B cell (primary cell): ENCODE data around the gene LHX4. TPM values are rescaled to one million over a fixed set of nuclear protein-coding genes. Genes with fewer than 3 reads are reported as not detected.

ENCODE experiments used
- ATAC-seq: fragments of 200-7000 bp; cut with Tn5 transposase; one replicate; pipeline ENCODE4 v1.10.0; 2021; ENCODE audit warnings: low read depth, mild to moderate bottlenecking, moderate number of reproducible peaks, moderate library complexity
- CTCF ChIA-PET: fragments of 350-600 bp; sonication (Branson Sonifier 250); formaldehyde crosslinking; loops from one replicate; lab custom pipeline; 2021; ENCODE audit warnings: antibody characterized with exemption, inconsistent platforms; lab: Charles Lee
- POLR2A ChIA-PET: fragments of 350-600 bp; sonication (Branson Sonifier 250); formaldehyde crosslinking; loops from one replicate; lab custom pipeline; 2021; ENCODE audit warnings: antibody characterized with exemption; lab: Charles Lee
- DNase-seq: peaks from one replicate; pipeline ENCODE4 v3.0.0; 2013
- H2AFZ ChIP-seq: 2 replicates; pipeline ENCODE4 v1.6.1; 2012; ENCODE audit warnings: mild to moderate bottlenecking, low read depth, low read length; ENCODE audit not compliant: insufficient read depth, poor library complexity, severe bottlenecking
- H3K27ac ChIP-seq, 2 donors: 1 replicate in 1 of 2; 2 replicates in 1 of 2; pipeline ENCODE4 v1.5.1; 2012 to 2013; ENCODE audit warnings: low read length in 2 of 2, mild to moderate bottlenecking in 2 of 2, moderate library complexity in 1 of 2
- H3K27me3 ChIP-seq, 4 experiments: fragments of 200-600 bp in 1 of 4; sonication (generic) in 1 of 4; replicated peaks in 1 of 4; 1 replicate in 2 of 4; 2 replicates in 2 of 4; pipeline versions ENCODE4 v1.6.1 to v1.7.0; 2013 to 2016; ENCODE audit warnings: low read length in 3 of 4, mild to moderate bottlenecking in 2 of 4, mixed read lengths in 1 of 4, moderate library complexity in 1 of 4; ENCODE audit not compliant: insufficient read depth in 4 of 4, control insufficient read depth in 3 of 4; ENCODE audit errors: control extremely low read depth in 1 of 4
- H3K36me3 ChIP-seq, 2 experiments: replicated peaks in 1 of 2; 1 replicate in 1 of 2; 2 replicates in 1 of 2; pipeline versions ENCODE4 v1.6.1 to v1.7.1; 2013; ENCODE audit warnings: low read length in 1 of 2; ENCODE audit not compliant: insufficient read depth in 2 of 2, control insufficient read depth in 1 of 2; ENCODE audit errors: control extremely low read depth in 1 of 2, extremely low read depth in 1 of 2
- H3K4me1 ChIP-seq, 2 donors: fragments of 200-600 bp in 1 of 2; sonication (generic) in 1 of 2; 1 replicate in 1 of 2; 2 replicates in 1 of 2; pipeline versions ENCODE4 v1.5.1 to v1.6.1; 2013 to 2017; ENCODE audit warnings: low read length in 2 of 2; ENCODE audit not compliant: control insufficient read depth in 2 of 2, insufficient read depth in 2 of 2
- H3K4me2 ChIP-seq: replicated peaks from 2 replicates; pipeline ENCODE3; 2012; ENCODE audit warnings: mild to moderate bottlenecking, low read depth, low read length; ENCODE audit not compliant: poor library complexity, severe bottlenecking
- H3K4me3 ChIP-seq, 5 experiments: fragments of 200-600 bp in 1 of 5; sonication (generic) in 1 of 5; 1 replicate in 3 of 5; 2 replicates in 2 of 5; pipeline versions ENCODE4 v1.5.1 to v1.7.0; 2011 to 2016; ENCODE audit warnings: low read length in 4 of 5, mild to moderate bottlenecking in 4 of 5, low read depth in 2 of 5, control low read depth in 1 of 5, moderate library complexity in 1 of 5; ENCODE audit not compliant: insufficient read depth in 1 of 5; ENCODE audit errors: control extremely low read depth in 1 of 5, extremely low read depth in 1 of 5
- H3K79me2 ChIP-seq: fragments of 200-600 bp; sonication (generic); one replicate; pipeline ENCODE4 v1.6.0; 2016; ENCODE audit warnings: low read length; ENCODE audit not compliant: control insufficient read depth, insufficient read depth
- H3K9ac ChIP-seq: fragments of 200-600 bp; sonication (generic); 2 replicates; pipeline ENCODE4 v1.6.1; 2017; ENCODE audit warnings: mild to moderate bottlenecking, low read length, moderate library complexity
- H3K9me3 ChIP-seq, 3 donors: one replicate each; pipeline versions ENCODE4 v1.6.1 to v1.7.1; 2013; ENCODE audit warnings: low read length in 2 of 3; ENCODE audit not compliant: control insufficient read depth in 2 of 3, insufficient read depth in 1 of 3; ENCODE audit errors: control extremely low read depth in 1 of 3
- H4K20me1 ChIP-seq: 2 replicates; pipeline ENCODE4 v1.6.0; 2012; ENCODE audit warnings: mild to moderate bottlenecking, low read length; ENCODE audit not compliant: insufficient read depth, control insufficient read depth, poor library complexity, severe bottlenecking
- H3K27ac Mint-ChIP-seq: one replicate; pipeline ENCODE4 v1.8.0; 2021; ENCODE audit warnings: mixed read lengths
- H3K27me3 Mint-ChIP-seq: one replicate; pipeline ENCODE4 v1.8.0; 2021; ENCODE audit warnings: mixed read lengths
- H3K4me1 Mint-ChIP-seq: one replicate; pipeline ENCODE4 v1.8.0; 2021; ENCODE audit warnings: mixed read lengths
- H3K4me3 Mint-ChIP-seq: one replicate; pipeline ENCODE4 v1.8.0; 2021; ENCODE audit warnings: mixed read lengths
- H3K9me3 Mint-ChIP-seq: one replicate; pipeline ENCODE4 v1.8.0; 2022; ENCODE audit warnings: mixed read lengths; ENCODE audit not compliant: insufficient read depth
- CTCF ChIP-seq: fragments of 200-600 bp; IDR thresholded peaks from one replicate; pipeline ENCODE4 v1.8.0; 2022; ENCODE audit warnings: antibody characterized with exemption, mild to moderate bottlenecking
- EZH2 ChIP-seq: IDR thresholded peaks from 2 replicates; pipeline ENCODE4 v1.6.1; 2012; ENCODE audit warnings: borderline replicate concordance, low read depth, mild to moderate bottlenecking, moderate library complexity, low read length; ENCODE audit not compliant: insufficient read depth, poor library complexity, severe bottlenecking
- WGBS: methylation state at CpG from one replicate; pipeline ENCODE4 v1.1.5; 2013; ENCODE audit warnings: missing lambda C conversion rate; ENCODE audit not compliant: insufficient coverage; 5-methylcytosine and 5-hydroxymethylcytosine counted together
- intact Hi-C: fragments of 100-400 bp; cut with micrococcal nuclease; formaldehyde crosslinking; loops from one replicate; pipeline ENCODE4 v1.10.0; 2022
- polyA plus RNA-seq: library from polyadenylated mRNA; depleted of rRNA; stranded (reverse); fragments of >200 nt; gene quantifications from 2 replicates; pipeline ENCODE4 v1.2.3, GENCODE V29; 2012
- total RNA-seq, 2 donors: library from RNA; stranded (reverse); fragments of 120-200 nt in 1 of 2; gene quantifications; 1 replicate in 1 of 2; 2 replicates in 1 of 2; pipeline versions ENCODE4 v1.2.3 to v1.2.4, GENCODE V29; 2013 to 2022

LHX4 gene
- total and polyA plus RNA-seq, 2 donors (not counting 1 experiment from before 2014, with no cell fraction given), result not detected

GRCh38 chr1:180208264-180208663, 21.8 kb upstream of the LHX4 start:
- no peak overlapping the region for H3K27ac ChIP-seq
- H3K9me3 Mint-ChIP-seq, result no peaks in the 10 kb centered on the region
- ChIA-PET POLR2A (no interaction called here), CTCF (interaction anchor here (1.0 kb wide), 1 partner anchor 275 kb away, joined by 3 read pairs; no protein-coding TSS in a partner anchor)
- no peak overlapping the region for H3K4me3 ChIP-seq
- no peaks in the 10 kb centered on the region for H3K4me1 ChIP-seq
- no peak overlapping the region for H3K4me2 ChIP-seq
- DNase-seq (no peak), ATAC-seq (no peak)
- peaks cover under 1% of the 10 kb centered on the region for H3K4me1 Mint-ChIP-seq
- H3K27me3 Mint-ChIP-seq, result peaks cover 4% of the 10 kb centered on the region
- H3K36me3 ChIP-seq, result no peaks in the 10 kb centered on the region
- no peaks in the 10 kb centered on the region for H3K79me2 ChIP-seq
- TF ChIP-seq EZH2 (no peak), CTCF (no peak)
- no peak overlapping the region for H3K27ac Mint-ChIP-seq
- H2AFZ ChIP-seq, result no peak overlapping the region
- no peak overlapping the region for H3K9ac ChIP-seq
- no peaks in the 10 kb centered on the region for H3K9me3 ChIP-seq
- no peaks in the 10 kb centered on the region for H4K20me1 ChIP-seq
- intact Hi-C loops, result no loop called here
- H3K27me3 ChIP-seq, result no peaks in the 10 kb centered on the region
- WGBS, result 13% methylated on average over 4 of the region's 4 CpGs
- no peak overlapping the region for H3K4me3 Mint-ChIP-seq

- no peak overlapping the region for H3K4me2 ChIP-seq
- DNase-seq (no peak), ATAC-seq (no peak)
- H3K4me3 ChIP-seq, result no peak overlapping the region
- no peak overlapping the region for H2AFZ ChIP-seq
- Mint-ChIP-seq H3K27ac (no peak overlapping the region), H3K27me3 (peaks cover 4% of the 10 kb centered on the region), H3K4me3 (no peak overlapping the region), H3K9me3 (no peaks in the 10 kb centered on the region), H3K4me1 (peaks cover 2% of the 10 kb centered on the region)
- ChIA-PET POLR2A (no interaction called here), CTCF (interaction anchor here (1.8 kb wide), 1 partner anchor 30 kb away, joined by 5 read pairs; no protein-coding TSS in a partner anchor)
- intact Hi-C loops, result no loop called here
- H3K27me3 ChIP-seq, result no peaks in the 10 kb centered on the region
- no peaks in the 10 kb centered on the region for H3K36me3 ChIP-seq
- no peaks in the 10 kb centered on the region for H4K20me1 ChIP-seq
- H3K79me2 ChIP-seq, result no peaks in the 10 kb centered on the region
- H3K4me1 ChIP-seq, result no peaks in the 10 kb centered on the region
- H3K27ac ChIP-seq, result no peak overlapping the region
- no peak for TF ChIP-seq EZH2
- TF ChIP-seq CTCF, result no peak
- WGBS, result 100% methylated on average over 2 of the region's 4 CpGs
- H3K9me3 ChIP-seq, result no peaks in the 10 kb centered on the region
- no peak overlapping the region for H3K9ac ChIP-seq
Measured at GRCh38 chr1:180210008-180210620, 19.9 kb upstream of the LHX4 start.
